B cell (primary cell): Measurements from ENCODE around the gene TCF23. TPM values are rescaled to one million over a fixed set of nuclear protein-coding genes. Genes with fewer than 3 reads are reported as not detected.

Experiments
- ATAC-seq: fragments of 200-7000 bp; cut with Tn5 transposase; one replicate; pipeline ENCODE4 v1.10.0; 2021; ENCODE audit warnings: low read depth, mild to moderate bottlenecking, moderate number of reproducible peaks, moderate library complexity
- CTCF ChIA-PET: fragments of 350-600 bp; sonication (Branson Sonifier 250); formaldehyde crosslinking; loops from one replicate; lab custom pipeline; 2021; ENCODE audit warnings: antibody characterized with exemption, inconsistent platforms; lab: Charles Lee
- POLR2A ChIA-PET: fragments of 350-600 bp; sonication (Branson Sonifier 250); formaldehyde crosslinking; loops from one replicate; lab custom pipeline; 2021; ENCODE audit warnings: antibody characterized with exemption; lab: Charles Lee
- DNase-seq: peaks from one replicate; pipeline ENCODE4 v3.0.0; 2013
- H2AFZ ChIP-seq: 2 replicates; pipeline ENCODE4 v1.6.1; 2012; ENCODE audit warnings: mild to moderate bottlenecking, low read depth, low read length; ENCODE audit not compliant: insufficient read depth, poor library complexity, severe bottlenecking
- H3K27ac ChIP-seq, 2 donors: 1 replicate in 1 of 2; 2 replicates in 1 of 2; pipeline ENCODE4 v1.5.1; 2012 to 2013; ENCODE audit warnings: low read length in 2 of 2, mild to moderate bottlenecking in 2 of 2, moderate library complexity in 1 of 2
- H3K27me3 ChIP-seq, 4 experiments: fragments of 200-600 bp in 1 of 4; sonication (generic) in 1 of 4; replicated peaks in 1 of 4; 1 replicate in 2 of 4; 2 replicates in 2 of 4; pipeline versions ENCODE4 v1.6.1 to v1.7.0; 2013 to 2016; ENCODE audit warnings: low read length in 3 of 4, mild to moderate bottlenecking in 2 of 4, mixed read lengths in 1 of 4, moderate library complexity in 1 of 4; ENCODE audit not compliant: insufficient read depth in 4 of 4, control insufficient read depth in 3 of 4; ENCODE audit errors: control extremely low read depth in 1 of 4
- H3K36me3 ChIP-seq, 2 experiments: replicated peaks in 1 of 2; 1 replicate in 1 of 2; 2 replicates in 1 of 2; pipeline versions ENCODE4 v1.6.1 to v1.7.1; 2013; ENCODE audit warnings: low read length in 1 of 2; ENCODE audit not compliant: insufficient read depth in 2 of 2, control insufficient read depth in 1 of 2; ENCODE audit errors: control extremely low read depth in 1 of 2, extremely low read depth in 1 of 2
- H3K4me1 ChIP-seq, 2 donors: fragments of 200-600 bp in 1 of 2; sonication (generic) in 1 of 2; 1 replicate in 1 of 2; 2 replicates in 1 of 2; pipeline versions ENCODE4 v1.5.1 to v1.6.1; 2013 to 2017; ENCODE audit warnings: low read length in 2 of 2; ENCODE audit not compliant: control insufficient read depth in 2 of 2, insufficient read depth in 2 of 2
- H3K4me2 ChIP-seq: replicated peaks from 2 replicates; pipeline ENCODE3; 2012; ENCODE audit warnings: mild to moderate bottlenecking, low read depth, low read length; ENCODE audit not compliant: poor library complexity, severe bottlenecking
- H3K4me3 ChIP-seq, 5 experiments: fragments of 200-600 bp in 1 of 5; sonication (generic) in 1 of 5; 1 replicate in 3 of 5; 2 replicates in 2 of 5; pipeline versions ENCODE4 v1.5.1 to v1.7.0; 2011 to 2016; ENCODE audit warnings: low read length in 4 of 5, mild to moderate bottlenecking in 4 of 5, low read depth in 2 of 5, control low read depth in 1 of 5, moderate library complexity in 1 of 5; ENCODE audit not compliant: insufficient read depth in 1 of 5; ENCODE audit errors: control extremely low read depth in 1 of 5, extremely low read depth in 1 of 5
- H3K79me2 ChIP-seq: fragments of 200-600 bp; sonication (generic); one replicate; pipeline ENCODE4 v1.6.0; 2016; ENCODE audit warnings: low read length; ENCODE audit not compliant: control insufficient read depth, insufficient read depth
- H3K9ac ChIP-seq: fragments of 200-600 bp; sonication (generic); 2 replicates; pipeline ENCODE4 v1.6.1; 2017; ENCODE audit warnings: mild to moderate bottlenecking, low read length, moderate library complexity
- H3K9me3 ChIP-seq, 3 donors: one replicate each; pipeline versions ENCODE4 v1.6.1 to v1.7.1; 2013; ENCODE audit warnings: low read length in 2 of 3; ENCODE audit not compliant: control insufficient read depth in 2 of 3, insufficient read depth in 1 of 3; ENCODE audit errors: control extremely low read depth in 1 of 3
- H4K20me1 ChIP-seq: 2 replicates; pipeline ENCODE4 v1.6.0; 2012; ENCODE audit warnings: mild to moderate bottlenecking, low read length; ENCODE audit not compliant: insufficient read depth, control insufficient read depth, poor library complexity, severe bottlenecking
- H3K27ac Mint-ChIP-seq: one replicate; pipeline ENCODE4 v1.8.0; 2021; ENCODE audit warnings: mixed read lengths
- H3K27me3 Mint-ChIP-seq: one replicate; pipeline ENCODE4 v1.8.0; 2021; ENCODE audit warnings: mixed read lengths
- H3K4me1 Mint-ChIP-seq: one replicate; pipeline ENCODE4 v1.8.0; 2021; ENCODE audit warnings: mixed read lengths
- H3K4me3 Mint-ChIP-seq: one replicate; pipeline ENCODE4 v1.8.0; 2021; ENCODE audit warnings: mixed read lengths
- H3K9me3 Mint-ChIP-seq: one replicate; pipeline ENCODE4 v1.8.0; 2022; ENCODE audit warnings: mixed read lengths; ENCODE audit not compliant: insufficient read depth
- CTCF ChIP-seq: fragments of 200-600 bp; IDR thresholded peaks from one replicate; pipeline ENCODE4 v1.8.0; 2022; ENCODE audit warnings: antibody characterized with exemption, mild to moderate bottlenecking
- EZH2 ChIP-seq: IDR thresholded peaks from 2 replicates; pipeline ENCODE4 v1.6.1; 2012; ENCODE audit warnings: borderline replicate concordance, low read depth, mild to moderate bottlenecking, moderate library complexity, low read length; ENCODE audit not compliant: insufficient read depth, poor library complexity, severe bottlenecking
- WGBS: methylation state at CpG from one replicate; pipeline ENCODE4 v1.1.5; 2013; ENCODE audit warnings: missing lambda C conversion rate; ENCODE audit not compliant: insufficient coverage; 5-methylcytosine and 5-hydroxymethylcytosine counted together
- intact Hi-C: fragments of 100-400 bp; cut with micrococcal nuclease; formaldehyde crosslinking; loops from one replicate; pipeline ENCODE4 v1.10.0; 2022
- polyA plus RNA-seq: library from polyadenylated mRNA; depleted of rRNA; stranded (reverse); fragments of >200 nt; gene quantifications from 2 replicates; pipeline ENCODE4 v1.2.3, GENCODE V29; 2012
- total RNA-seq, 2 donors: library from RNA; stranded (reverse); fragments of 120-200 nt in 1 of 2; gene quantifications; 1 replicate in 1 of 2; 2 replicates in 1 of 2; pipeline versions ENCODE4 v1.2.3 to v1.2.4, GENCODE V29; 2013 to 2022

The TCF23 gene
- total and polyA plus RNA-seq, 2 donors (not counting 1 experiment from before 2014, with no cell fraction given), result 0.10 TPM; not detected in 1

GRCh38 chr2:27159271-27159670 lies 10.5 kb downstream of the TCF23 start:
- ChIA-PET CTCF (interaction anchor here (1.2 kb wide), 1 partner anchor 11 kb away, joined by 5 read pairs; no protein-coding TSS in a partner anchor), POLR2A (no interaction called here)
- 92% methylated on average over 6 of the region's 6 CpGs for WGBS
- DNase-seq (no peak), ATAC-seq (no peak)
- Mint-ChIP-seq H3K9me3 (no peaks in the 10 kb centered on the region), H3K4me1 (peaks cover 9% of the 10 kb centered on the region), H3K27me3 (peaks cover 3% of the 10 kb centered on the region), H3K4me3 (no peak overlapping the region), H3K27ac (no peak overlapping the region)
- H4K20me1 ChIP-seq, result no peaks in the 10 kb centered on the region
- no peak overlapping the region for H3K9ac ChIP-seq
- H3K27ac ChIP-seq, result no peak overlapping the region
- no peak overlapping the region for H3K4me3 ChIP-seq
- H3K27me3 ChIP-seq, result peaks cover 0 to 2% (median 0%) of the 10 kb centered on the region in 4 experiments
- H3K79me2 ChIP-seq, result no peaks in the 10 kb centered on the region
- peaks cover 8 to 9% of the 10 kb centered on the region in 2 donors for H3K4me1 ChIP-seq
- intact Hi-C loops, result no loop called here
- no peaks in the 10 kb centered on the region for H3K36me3 ChIP-seq
- no peak overlapping the region for H2AFZ ChIP-seq
- H3K9me3 ChIP-seq, result no peaks in the 10 kb centered on the region
- no peak for TF ChIP-seq CTCF
- TF ChIP-seq EZH2, result no peak
- no peak overlapping the region for H3K4me2 ChIP-seq

- WGBS, result 80% methylated on average over 1 of the region's 9 CpGs
- CTCF ChIA-PET, result interaction anchor here (1.6 kb wide), 1 partner anchor 10 kb away, joined by 6 read pairs; no protein-coding TSS in a partner anchor
- no peak for ATAC-seq
These were observed 11.4 kb downstream of the TCF23 start for GRCh38 chr2:27160191-27160590.

More at GRCh38 chr2:27160191-27160590, 11.4 kb downstream of the TCF23 start:
- H3K4me3 Mint-ChIP-seq, result no peak overlapping the region
- Histone ChIP-seq H4K20me1 (no peaks in the 10 kb centered on the region), H3K27me3 (no peaks in the 10 kb centered on the region), H3K4me3 (no peak overlapping the region), H2AFZ (no peak overlapping the region), H3K9ac (no peak overlapping the region), H3K36me3 (no peaks in the 10 kb centered on the region), H3K9me3 (no peaks in the 10 kb centered on the region), H3K27ac (no peak overlapping the region), H3K79me2 (no peaks in the 10 kb centered on the region), H3K4me2 (no peak overlapping the region), H3K4me1 (peaks cover 15 to 18% of the 10 kb centered on the region in 2 donors)
- peaks cover 16% of the 10 kb centered on the region for H3K4me1 Mint-ChIP-seq
- no peak for DNase-seq
- H3K27ac Mint-ChIP-seq, result no peak overlapping the region
- POLR2A ChIA-PET, result no interaction called here
- H3K9me3 Mint-ChIP-seq, result no peaks in the 10 kb centered on the region
- intact Hi-C loops, result no loop called here
- no peak for TF ChIP-seq EZH2
- TF ChIP-seq CTCF, result no peak
- H3K27me3 Mint-ChIP-seq, result peaks cover 3% of the 10 kb centered on the region
